GM12891 (cell line): ENCODE results near the gene NPHP4.

Experiments used
- POLR2A ChIP-seq: IDR thresholded peaks from 2 replicates; pipeline ENCODE4 v1.6.1; 2011; ENCODE audit warnings: low read depth, low read length, control low read depth
- POLR2AphosphoS5 ChIP-seq: IDR thresholded peaks from 2 replicates; pipeline ENCODE4 v1.6.1; 2011; ENCODE audit warnings: low read depth, low read length, control low read depth
- TAF1 ChIP-seq: IDR thresholded peaks from 2 replicates; pipeline ENCODE4 v1.6.1; 2011; ENCODE audit warnings: low read depth, low read length, control low read depth

GRCh38 chr1:6006882-6007281 lies 14.7 kb upstream of the NPHP4 start:
- no peak for TF ChIP-seq POLR2AphosphoS5
- no peak for TF ChIP-seq TAF1
- TF ChIP-seq POLR2A, result no peak
